HepG2 (cell line): ENCODE data around the gene RPL4. TPM values are rescaled to one million over a fixed set of nuclear protein-coding genes. Genes with fewer than 3 reads are reported as not detected.

Source experiments
- AFF4 ChIP-seq: sonication (generic); formaldehyde crosslinking; IDR thresholded peaks from 2 replicates; pipeline ENCODE4 v1.4.0; 2020; ENCODE audit warnings: missing genetic modification reagents
- DDIT3 ChIP-seq: sonication (generic); formaldehyde crosslinking; IDR thresholded peaks from 2 replicates; pipeline ENCODE4 v1.4.0; 2020; ENCODE audit warnings: mild to moderate bottlenecking, missing genetic modification reagents
- HBP1 ChIP-seq: IDR thresholded peaks from 2 replicates; pipeline ENCODE4 v1.6.1; 2016; ENCODE audit warnings: low read depth, control low read depth
- IRF2 ChIP-seq: IDR thresholded peaks from 2 replicates; pipeline ENCODE4 v1.6.1; 2018; ENCODE audit warnings: missing genetic modification reagents, missing compliant biosample characterization
- MTF2 ChIP-seq: sonication (generic); formaldehyde crosslinking; IDR thresholded peaks from 2 replicates; pipeline ENCODE4 v1.5.0; 2020; ENCODE audit warnings: missing genetic modification reagents, borderline replicate concordance
- RNF219 ChIP-seq: sonication (generic); formaldehyde crosslinking; IDR thresholded peaks from 2 replicates; pipeline ENCODE4 v1.5.0; 2020; ENCODE audit warnings: mild to moderate bottlenecking, missing genetic modification reagents
- SOX13 ChIP-seq, 3 experiments: fragments of 450-650 bp in 1 of 3; sonication (generic) in 1 of 3; formaldehyde crosslinking in 1 of 3; IDR thresholded peaks in 2 of 3; conservative IDR thresholded peaks in 1 of 3; 2 replicates each; pipeline versions ENCODE4 v1.5.0 to v1.6.1; 2016 to 2020; ENCODE audit warnings: antibody characterized with exemption in 1 of 3, mild to moderate bottlenecking in 1 of 3, missing compliant biosample characterization in 1 of 3, missing genetic modification reagents in 1 of 3, moderate library complexity in 1 of 3
- ZBTB10 ChIP-seq: sonication (generic); formaldehyde crosslinking; IDR thresholded peaks from 2 replicates; pipeline ENCODE4 v1.4.0; 2020; ENCODE audit warnings: missing genetic modification reagents, borderline replicate concordance
- ZNF230 ChIP-seq: sonication (generic); formaldehyde crosslinking; IDR thresholded peaks from 2 replicates; pipeline ENCODE4 v1.4.0; 2020; ENCODE audit warnings: mild to moderate bottlenecking, missing genetic modification reagents
- ZNF547 ChIP-seq: sonication (generic); formaldehyde crosslinking; IDR thresholded peaks from 2 replicates; pipeline ENCODE4 v1.5.1; 2020; ENCODE audit warnings: mild to moderate bottlenecking, missing genetic modification reagents
- ZNF570 ChIP-seq: sonication (generic); formaldehyde crosslinking; IDR thresholded peaks from 2 replicates; pipeline ENCODE4 v1.4.0; 2020; ENCODE audit warnings: mild to moderate bottlenecking, missing genetic modification reagents, borderline replicate concordance
- ZNF788 ChIP-seq: sonication (generic); formaldehyde crosslinking; IDR thresholded peaks from 2 replicates; pipeline ENCODE4 v1.5.0; 2020; ENCODE audit warnings: mild to moderate bottlenecking, missing genetic modification reagents, borderline replicate concordance
- ZNF800 ChIP-seq: sonication (generic); formaldehyde crosslinking; IDR thresholded peaks from 2 replicates; pipeline ENCODE4 v1.4.0; 2020; ENCODE audit warnings: missing genetic modification reagents
- ZNF878 ChIP-seq: sonication (generic); formaldehyde crosslinking; IDR thresholded peaks from 2 replicates; pipeline ENCODE4 v1.8.1; 2023; ENCODE audit warnings: mild to moderate bottlenecking, missing genetic modification reagents, moderate library complexity
- polyA plus RNA-seq, 8 experiments: library from polyadenylated mRNA; depleted of rRNA in 3 of 8; stranded (reverse) in 7 of 8; unstranded in 1 of 8; fragments of >200 nt; fragmentation: Illumina TruSeq in 4 of 8; extraction: Trizol in 4 of 8; gene quantifications; 2 replicates each; pipeline versions ENCODE4 v1.2.1 to v1.2.3, GENCODE V29; 2011 to 2016; ENCODE audit warnings: low read depth in 4 of 8, missing spikeins in 1 of 8, mixed read lengths in 1 of 8; ENCODE audit not compliant: insufficient read depth in 1 of 8
- total RNA-seq, 5 experiments: library from RNA; depleted of rRNA; stranded (reverse); fragments of >200 nt; fragmentation: Illumina TruSeq; extraction: Trizol; gene quantifications; 2 replicates each; pipeline ENCODE4 v1.2.3, GENCODE V29; 2016; ENCODE audit warnings: low read depth in 1 of 5

Gene RPL4
- total and polyA plus RNA-seq, 2 of the 13 experiments (the other 11 are each of a cell fraction or from before 2014, with no cell fraction given): 3,630 to 3,960 TPM

GRCh38 chr15:66504563-66505429 lies at the start of gene RPL4, which contains the start of gene ZWILCH (continued):
- TF ChIP-seq ZNF230 (CRISPR knock-in tag) (peak; percentile 62; the same call in 1 of the 2 replicates), HBP1 (CRISPR knock-in tag) (peak; percentile 80), SOX13 (IDR thresholded peaks at IDR 0.05) (no peak), SOX13 (CRISPR knock-in tag; conservative IDR thresholded peaks at IDR 0.05 in 1 of 2, IDR thresholded peaks at IDR 0.05 in 1 of 2) (no peak), IRF2 (CRISPR knock-in tag) (peak; percentile 57), RNF219 (no peak), ZNF788 (CRISPR knock-in tag) (0 out of 2 replicates have a peak, but pooled peaks have one; percentile 14), DDIT3 (CRISPR knock-in tag) (no peak), AFF4 (CRISPR knock-in tag) (no peak), ZNF547 (CRISPR knock-in tag) (peak; percentile 81; the same call in 1 of the 2 replicates), ZBTB10 (CRISPR knock-in tag) (no peak), ZNF800 (CRISPR knock-in tag) (no peak), ZNF878 (CRISPR knock-in tag) (no peak; the same call in 1 of the 2 replicates), ZNF570 (CRISPR knock-in tag) (no peak), MTF2 (CRISPR knock-in tag) (no peak)
